MM.1S (cell line): ENCODE results near the gene PDLIM5.

Source experiments
- DNase-seq: peaks from one replicate; pipeline ENCODE4 v3.0.0-alpha.2; 2015
- H2AFZ ChIP-seq: fragments of 300-600 bp; sonication (generic); 2 replicates; pipeline ENCODE4 v1.6.0; 2016; ENCODE audit warnings: antibody characterized with exemption, low read length
- H3F3A ChIP-seq: fragments of 300-600 bp; sonication (generic); 2 replicates; pipeline ENCODE4 v1.6.1; 2016; ENCODE audit warnings: mild to moderate bottlenecking, antibody characterized with exemption, low read length, moderate library complexity, mixed read lengths; ENCODE audit not compliant: insufficient read depth
- H3K27ac ChIP-seq: fragments of 300-600 bp; sonication (generic); 2 replicates; pipeline ENCODE4 v1.5.1; 2016; ENCODE audit warnings: mild to moderate bottlenecking, low read length
- H3K27me3 ChIP-seq: fragments of 300-600 bp; sonication (generic); replicated peaks from 2 replicates; pipeline ENCODE4 v1.6.0; 2016; ENCODE audit warnings: low read length; ENCODE audit not compliant: insufficient read depth
- H3K36me3 ChIP-seq: fragments of 300-600 bp; sonication (generic); replicated peaks from 2 replicates; pipeline ENCODE4 v1.6.1; 2016; ENCODE audit warnings: mild to moderate bottlenecking, low read length, mixed read lengths; ENCODE audit not compliant: insufficient read depth
- H3K4me1 ChIP-seq: fragments of 300-600 bp; sonication (generic); 2 replicates; pipeline ENCODE4 v1.6.1; 2016; ENCODE audit warnings: low read length, mixed read lengths
- H3K4me2 ChIP-seq: fragments of 300-600 bp; sonication (generic); 2 replicates; pipeline ENCODE4 v1.6.0; 2016; ENCODE audit warnings: low read depth, low read length
- H3K4me3 ChIP-seq: fragments of 300-600 bp; sonication (generic); 2 replicates; pipeline ENCODE4 v1.5.1; 2016; ENCODE audit warnings: low read length, mixed read lengths
- H3K79me2 ChIP-seq: fragments of 300-600 bp; sonication (generic); 2 replicates; pipeline ENCODE4 v1.6.1; 2016; ENCODE audit warnings: mixed run types, low read length, mixed read lengths
- H3K9ac ChIP-seq: fragments of 300-600 bp; sonication (generic); 2 replicates; pipeline ENCODE4 v1.6.1; 2016; ENCODE audit warnings: low read length, mixed read lengths
- H3K9me2 ChIP-seq: fragments of 300-600 bp; sonication (generic); replicated peaks from 2 replicates; pipeline ENCODE4 v1.6.1; 2016; ENCODE audit warnings: mild to moderate bottlenecking, low read length, mixed read lengths; ENCODE audit not compliant: insufficient read depth
- H3K9me3 ChIP-seq: fragments of 300-600 bp; sonication (generic); replicated peaks from 2 replicates; pipeline ENCODE4 v1.6.1; 2016; ENCODE audit warnings: mild to moderate bottlenecking, low read length, mixed read lengths; ENCODE audit not compliant: insufficient read depth
- H4K20me1 ChIP-seq: fragments of 300-600 bp; sonication (generic); 2 replicates; pipeline ENCODE4 v1.6.1; 2016; ENCODE audit warnings: mild to moderate bottlenecking, low read length, moderate library complexity, mixed read lengths; ENCODE audit not compliant: insufficient read depth
- EZH2 ChIP-seq: fragments of 300-600 bp; sonication (generic); optimal IDR thresholded peaks from 2 replicates; pipeline ENCODE3; 2017; ENCODE audit warnings: low read depth, mild to moderate bottlenecking, antibody characterized with exemption, low read length, mixed read lengths
- EZH2phosphoT487 ChIP-seq: fragments of 300-600 bp; sonication (generic); IDR thresholded peaks from 2 replicates; pipeline ENCODE4 v1.6.1; 2018; ENCODE audit warnings: antibody characterized with exemption, low read length
- TF ChIP-seq, protein P1 (sequence below): fragments of 300-600 bp; sonication (generic); IDR thresholded peaks from 2 replicates; pipeline ENCODE4 v1.5.1; 2016; ENCODE audit warnings: antibody characterized with exemption, low read length, mixed read lengths

The PDLIM5 gene

DNA sequence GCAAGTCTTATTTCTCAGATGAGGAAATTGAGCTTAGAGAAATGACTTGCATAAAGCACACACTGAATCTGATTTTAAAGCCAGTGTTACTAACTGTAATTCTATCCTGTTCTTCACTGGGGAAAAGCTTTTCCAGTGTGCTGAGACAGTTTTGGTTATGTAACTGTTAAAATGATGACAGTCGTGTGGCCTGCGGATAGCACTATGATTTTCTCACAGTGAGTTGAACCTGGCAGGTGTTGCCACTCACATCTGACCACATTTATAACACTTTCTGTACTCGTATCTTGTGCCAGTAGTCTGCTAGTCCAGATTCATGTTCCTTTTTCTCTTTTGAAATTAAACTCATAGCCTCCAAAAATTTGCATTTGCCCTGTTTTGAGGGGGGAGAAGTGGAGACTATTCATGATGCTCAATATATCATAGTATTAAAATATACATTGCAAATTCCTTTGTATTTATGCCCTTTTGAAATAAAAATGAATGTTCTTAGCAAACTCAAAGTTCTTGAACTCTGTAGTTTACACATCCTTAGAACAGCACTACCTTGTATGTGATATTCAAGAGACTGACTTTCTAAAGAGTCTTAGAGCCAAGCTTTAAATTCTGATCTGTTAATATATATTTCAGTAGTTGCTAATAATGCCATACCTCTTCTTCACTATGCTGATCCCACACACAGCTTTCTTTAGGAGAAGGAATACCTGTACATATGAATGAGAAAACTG, 132.3 kb downstream of the PDLIM5 start:
- Histone ChIP-seq H3K9ac (no peak overlapping the region), H3K27ac (no peak overlapping the region), H3F3A (no peaks in the 10 kb centered on the region), H3K4me1 (no peaks in the 10 kb centered on the region), H3K9me3 (no peaks in the 10 kb centered on the region), H3K9me2 (no peaks in the 10 kb centered on the region), H3K27me3 (no peaks in the 10 kb centered on the region), H3K4me2 (no peak overlapping the region), H3K36me3 (no peaks in the 10 kb centered on the region), H2AFZ (no peak overlapping the region), H3K79me2 (no peaks in the 10 kb centered on the region), H3K4me3 (no peak overlapping the region), H4K20me1 (no peaks in the 10 kb centered on the region)
- no peak for DNase-seq
- TF ChIP-seq EZH2phosphoT487: no peak
- TF ChIP-seq EZH2: no peak
- TF ChIP-seq, protein P1, sequence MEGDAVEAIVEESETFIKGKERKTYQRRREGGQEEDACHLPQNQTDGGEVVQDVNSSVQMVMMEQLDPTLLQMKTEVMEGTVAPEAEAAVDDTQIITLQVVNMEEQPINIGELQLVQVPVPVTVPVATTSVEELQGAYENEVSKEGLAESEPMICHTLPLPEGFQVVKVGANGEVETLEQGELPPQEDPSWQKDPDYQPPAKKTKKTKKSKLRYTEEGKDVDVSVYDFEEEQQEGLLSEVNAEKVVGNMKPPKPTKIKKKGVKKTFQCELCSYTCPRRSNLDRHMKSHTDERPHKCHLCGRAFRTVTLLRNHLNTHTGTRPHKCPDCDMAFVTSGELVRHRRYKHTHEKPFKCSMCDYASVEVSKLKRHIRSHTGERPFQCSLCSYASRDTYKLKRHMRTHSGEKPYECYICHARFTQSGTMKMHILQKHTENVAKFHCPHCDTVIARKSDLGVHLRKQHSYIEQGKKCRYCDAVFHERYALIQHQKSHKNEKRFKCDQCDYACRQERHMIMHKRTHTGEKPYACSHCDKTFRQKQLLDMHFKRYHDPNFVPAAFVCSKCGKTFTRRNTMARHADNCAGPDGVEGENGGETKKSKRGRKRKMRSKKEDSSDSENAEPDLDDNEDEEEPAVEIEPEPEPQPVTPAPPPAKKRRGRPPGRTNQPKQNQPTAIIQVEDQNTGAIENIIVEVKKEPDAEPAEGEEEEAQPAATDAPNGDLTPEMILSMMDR: no peak

DNA sequence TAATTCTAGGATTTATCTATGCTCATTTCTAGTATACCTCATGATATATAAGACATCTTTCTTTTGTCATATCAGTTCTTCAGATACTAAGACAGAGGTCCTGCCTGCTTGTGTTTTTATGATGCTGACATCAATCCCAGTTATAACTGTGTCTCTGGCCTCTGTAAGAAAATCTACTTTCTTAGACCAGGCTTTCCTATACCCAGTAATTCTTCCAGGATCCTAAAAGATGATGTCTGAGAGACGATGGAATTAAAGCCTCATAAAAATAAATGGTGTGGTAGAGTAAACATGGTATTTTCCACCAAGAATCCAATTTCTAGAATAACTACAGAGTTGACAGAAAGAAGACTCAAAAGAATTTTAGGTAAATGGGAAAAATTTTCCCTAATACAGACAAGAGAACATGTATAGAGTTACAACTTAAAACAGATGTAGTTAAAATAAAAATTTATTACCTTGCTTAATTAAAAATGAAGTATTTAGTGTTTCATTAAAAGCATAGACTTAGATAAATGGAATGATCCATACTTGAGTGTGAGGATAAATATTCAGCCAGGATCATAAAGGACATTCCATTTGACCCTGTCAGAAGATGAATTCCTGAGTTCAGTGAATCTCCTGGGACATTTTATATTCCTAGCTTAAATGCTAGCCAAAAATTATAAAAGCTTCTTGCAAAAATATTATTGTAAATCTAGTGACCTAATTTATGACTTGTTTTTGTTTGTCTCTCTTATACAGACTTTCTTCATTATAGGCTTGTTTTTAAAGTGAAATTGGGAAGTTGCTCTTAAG, 137.4 kb downstream of the PDLIM5 start:
- no peak for DNase-seq
- H2AFZ ChIP-seq: no peak overlapping the region
- no peaks in the 10 kb centered on the region for H3K9me2 ChIP-seq
- H4K20me1 ChIP-seq: no peaks in the 10 kb centered on the region
- no peaks in the 10 kb centered on the region for H3K27me3 ChIP-seq
- H3K4me3 ChIP-seq: no peak overlapping the region
- no peak overlapping the region for H3K9ac ChIP-seq
- H3K4me2 ChIP-seq: no peak overlapping the region
- TF ChIP-seq, protein P1: no peak
- TF ChIP-seq EZH2phosphoT487: no peak
- TF ChIP-seq EZH2: no peak
- no peaks in the 10 kb centered on the region for H3K79me2 ChIP-seq
- no peaks in the 10 kb centered on the region for H3K4me1 ChIP-seq
- H3K27ac ChIP-seq: no peak overlapping the region
- no peaks in the 10 kb centered on the region for H3K36me3 ChIP-seq
- no peaks in the 10 kb centered on the region for H3F3A ChIP-seq
- no peaks in the 10 kb centered on the region for H3K9me3 ChIP-seq

DNA sequence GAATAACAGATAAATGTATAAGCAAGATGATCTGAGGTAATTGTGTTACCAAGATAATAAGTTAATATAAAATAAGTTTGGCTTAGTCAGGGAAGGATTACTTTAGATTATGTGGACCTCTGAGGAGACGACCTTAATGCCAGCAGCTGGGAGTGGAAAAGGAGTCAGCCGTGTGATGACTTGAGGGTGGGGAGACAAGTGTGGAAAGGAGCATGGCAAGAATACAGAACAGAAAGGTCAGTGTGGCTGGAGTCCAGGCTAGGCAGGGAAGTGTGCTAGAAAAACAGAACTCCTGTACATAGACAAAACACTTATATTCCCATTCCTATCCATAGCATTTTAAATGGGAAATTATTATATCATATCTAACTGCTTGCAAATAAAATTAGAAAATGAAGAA, 138.8 kb downstream of the PDLIM5 start:
- DNase-seq: no peak
- no peak overlapping the region for H2AFZ ChIP-seq
- no peaks in the 10 kb centered on the region for H3K4me1 ChIP-seq
- H3K4me3 ChIP-seq: no peak overlapping the region
- no peak overlapping the region for H3K27ac ChIP-seq
- no peaks in the 10 kb centered on the region for H3K9me3 ChIP-seq
- no peaks in the 10 kb centered on the region for H3K9me2 ChIP-seq
- no peaks in the 10 kb centered on the region for H3K79me2 ChIP-seq
- H3K36me3 ChIP-seq: no peaks in the 10 kb centered on the region
- H3K9ac ChIP-seq: no peak overlapping the region
- no peak overlapping the region for H3K4me2 ChIP-seq
- no peaks in the 10 kb centered on the region for H4K20me1 ChIP-seq
- TF ChIP-seq EZH2phosphoT487 (no peak), EZH2 (no peak)
- TF ChIP-seq, protein P1: no peak
- H3F3A ChIP-seq: no peaks in the 10 kb centered on the region
- no peaks in the 10 kb centered on the region for H3K27me3 ChIP-seq
